IMR-90 (cell line): ENCODE measurements around the gene TTC21A. TPM values are rescaled to one million over a fixed set of nuclear protein-coding genes. Genes with fewer than 3 reads are reported as not detected.

Source experiments
- ATAC-seq: fragments of 200-7000 bp; cut with Tn5 transposase; 2 replicates; pipeline ENCODE4 v1.9.1; 2020; ENCODE audit warnings: low read depth, mild to moderate bottlenecking, moderate library complexity
- BruUV-seq: library from RNA; stranded (reverse); fragments of 400-500 nt; replicated peaks from 2 replicates; lab custom pipeline; 2021; lab: Mats Ljungman, UMichigan
- CTCF ChIA-PET: fragments of 300-600 bp; formaldehyde crosslinking; extraction: SDS; loops from one replicate; lab custom pipeline; 2021; ENCODE audit warnings: antibody characterized with exemption; lab: Yijun Ruan, JAX
- POLR2A ChIA-PET: fragments of 300-600 bp; sonication (Branson Sonifier 250); formaldehyde crosslinking; loops from one replicate; lab custom pipeline; 2022; ENCODE audit warnings: antibody characterized with exemption; ENCODE audit not compliant: unreplicated experiment; lab: Charles Lee
- DNase-seq: peaks from one replicate; pipeline ENCODE4 v3.0.0; 2013
- H2AFZ ChIP-seq: replicated peaks from 2 replicates; pipeline ENCODE3; 2013; ENCODE audit warnings: low read length, mild to moderate bottlenecking; ENCODE audit not compliant: poor library complexity
- H2AK5ac ChIP-seq: 2 replicates; pipeline ENCODE4 v1.6.1; 2013; ENCODE audit warnings: low read depth, low read length, inconsistent platforms
- H2AK9ac ChIP-seq: replicated peaks from 2 replicates; pipeline ENCODE3; 2013; ENCODE audit warnings: mild to moderate bottlenecking, low read depth, low read length, moderate library complexity; ENCODE audit not compliant: poor library complexity
- H2BK120ac ChIP-seq: 2 replicates; pipeline ENCODE4 v1.6.1; 2013; ENCODE audit warnings: low read depth, low read length, inconsistent platforms
- H2BK15ac ChIP-seq: 3 replicates; pipeline ENCODE4 v1.6.1; 2013; ENCODE audit warnings: low read depth, low read length, inconsistent platforms
- H2BK20ac ChIP-seq: 2 replicates; pipeline ENCODE4 v1.6.1; 2013; ENCODE audit warnings: low read depth, mild to moderate bottlenecking, inconsistent platforms, low read length, moderate library complexity
- H2BK5ac ChIP-seq: 2 replicates; pipeline ENCODE4 v1.6.1; 2013; ENCODE audit warnings: mild to moderate bottlenecking, low read depth, low read length, inconsistent platforms; ENCODE audit not compliant: poor library complexity, severe bottlenecking
- H3K14ac ChIP-seq: replicated peaks from 2 replicates; pipeline ENCODE4 v1.6.1; 2013; ENCODE audit warnings: low read depth, low read length, inconsistent platforms
- H3K18ac ChIP-seq: 2 replicates; pipeline ENCODE4 v1.6.1; 2013; ENCODE audit warnings: low read depth, low read length, control low read depth
- H3K23ac ChIP-seq: 2 replicates; pipeline ENCODE4 v1.6.1; 2013; ENCODE audit warnings: low read depth, low read length, inconsistent platforms
- H3K27ac ChIP-seq: 2 replicates; pipeline ENCODE4 v1.5.1; 2013; ENCODE audit warnings: mild to moderate bottlenecking, control low read depth, low read length; ENCODE audit not compliant: insufficient read depth
- H3K27me3 ChIP-seq: 2 replicates; pipeline ENCODE4 v1.6.1; 2013; ENCODE audit warnings: low read length; ENCODE audit not compliant: control insufficient read depth, insufficient read depth
- H3K36me3 ChIP-seq: 2 replicates; pipeline ENCODE4 v1.6.1; 2013; ENCODE audit warnings: low read length, mixed read lengths; ENCODE audit not compliant: control insufficient read depth, insufficient read depth
- H3K4ac ChIP-seq: 2 replicates; pipeline ENCODE4 v1.6.1; 2013; ENCODE audit warnings: low read depth, low read length, inconsistent platforms
- H3K4me1 ChIP-seq: 2 replicates; pipeline ENCODE4 v1.6.1; 2013; ENCODE audit warnings: low read length, mixed read lengths; ENCODE audit not compliant: control insufficient read depth, insufficient read depth
- H3K4me2 ChIP-seq: 2 replicates; pipeline ENCODE4 v1.6.1; 2013; ENCODE audit warnings: low read depth, mild to moderate bottlenecking, control low read depth, low read length, moderate library complexity
- H3K4me3 ChIP-seq: 2 replicates; pipeline ENCODE4 v1.5.1; 2013; ENCODE audit warnings: low read depth, mild to moderate bottlenecking, control low read depth, low read length, moderate library complexity; ENCODE audit not compliant: insufficient read depth
- H3K56ac ChIP-seq: 2 replicates; pipeline ENCODE4 v1.6.1; 2013; ENCODE audit warnings: low read length, inconsistent platforms; ENCODE audit not compliant: insufficient read depth; ENCODE audit errors: extremely low read depth
- H3K79me1 ChIP-seq, 2 experiments: 2 replicates each; pipeline ENCODE4 v1.6.1; 2013; ENCODE audit warnings: low read length in 2 of 2, inconsistent platforms in 1 of 2, low read depth in 1 of 2
- H3K9ac ChIP-seq: 2 replicates; pipeline ENCODE4 v1.6.1; 2013; ENCODE audit warnings: low read depth, low read length, control low read depth
- H3K9me1 ChIP-seq: 2 replicates; pipeline ENCODE4 v1.6.1; 2013; ENCODE audit warnings: low read length, inconsistent platforms; ENCODE audit not compliant: insufficient read depth
- H3K9me3 ChIP-seq: 2 replicates; pipeline ENCODE4 v1.6.1; 2013; ENCODE audit warnings: low read length; ENCODE audit not compliant: control insufficient read depth, insufficient read depth
- H4K20me1 ChIP-seq: 2 replicates; pipeline ENCODE4 v1.6.1; 2013; ENCODE audit warnings: low read length, inconsistent platforms; ENCODE audit not compliant: insufficient read depth
- H4K5ac ChIP-seq: 2 replicates; pipeline ENCODE4 v1.6.1; 2013; ENCODE audit warnings: mild to moderate bottlenecking, low read depth, low read length, control low read depth
- H4K8ac ChIP-seq, 2 experiments: 2 replicates each; pipeline ENCODE4 v1.6.1; 2013; ENCODE audit warnings: low read depth in 2 of 2, low read length in 2 of 2, control low read depth in 1 of 2, inconsistent platforms in 1 of 2
- H4K91ac ChIP-seq: 2 replicates; pipeline ENCODE4 v1.6.1; 2013; ENCODE audit warnings: low read depth, low read length, inconsistent platforms; ENCODE audit not compliant: insufficient read depth
- MAZ ChIP-seq: IDR thresholded peaks from 2 replicates; pipeline ENCODE4 v1.6.1; 2012; ENCODE audit warnings: low read depth, mild to moderate bottlenecking, low read length, improper control_type of control experiment, moderate library complexity, borderline replicate concordance
- MXI1 ChIP-seq: IDR thresholded peaks from 2 replicates; pipeline ENCODE4 v1.6.1; 2012; ENCODE audit warnings: low read depth, mild to moderate bottlenecking, low read length, moderate library complexity, borderline replicate concordance
- NFE2L2 ChIP-seq: fragments of 150-350 bp; IDR thresholded peaks from 2 replicates; pipeline ENCODE4 v1.6.1; 2016; ENCODE audit warnings: low read depth, mild to moderate bottlenecking, low read length
- RAD21 ChIP-seq: IDR thresholded peaks from 2 replicates; pipeline ENCODE4 v1.6.1; 2012; ENCODE audit warnings: low read length, improper control_type of control experiment
- RCOR1 ChIP-seq: IDR thresholded peaks from 2 replicates; pipeline ENCODE4 v1.6.1; 2012; ENCODE audit warnings: mild to moderate bottlenecking, low read length, improper control_type of control experiment; ENCODE audit not compliant: insufficient replicate concordance
- RFX5 ChIP-seq: IDR thresholded peaks from 2 replicates; pipeline ENCODE4 v1.8.0; 2012; ENCODE audit warnings: low read depth, mild to moderate bottlenecking, low read length, moderate library complexity
- SMC3 ChIP-seq: fragments of 150-350 bp; IDR thresholded peaks from 2 replicates; pipeline ENCODE4 v1.6.1; 2016; ENCODE audit warnings: low read depth, mild to moderate bottlenecking, antibody characterized with exemption, low read length, moderate library complexity
- WGBS, 2 experiments: methylation state at CpG; one replicate each; pipeline versions ENCODE4 v1.1.5 to v1.1.7; 2013; ENCODE audit warnings: missing lambda C conversion rate in 2 of 2; ENCODE audit not compliant: insufficient read length in 1 of 2; ENCODE audit errors: extremely low coverage in 2 of 2; 5-methylcytosine and 5-hydroxymethylcytosine counted together
- dilution Hi-C: fragments of 300-500 bp; cut with HindIII; formaldehyde crosslinking; loops from one replicate; pipeline ENCODE4 v1.14.3; 2018; ENCODE audit warnings: low sequenced_read_pairs; ENCODE audit not compliant: unreplicated experiment
- in situ Hi-C: fragments of 300-500 bp; cut with MboI; formaldehyde crosslinking; loops from 3 replicates; pipeline ENCODE4 v1.14.3; 2019; ENCODE audit warnings: low sequenced_read_pairs, inconsistent platforms, mixed read lengths
- intact Hi-C: fragments of 100-400 bp; cut with micrococcal nuclease; formaldehyde crosslinking; loops from 2 replicates; pipeline ENCODE4 v1.10.0; 2022
- polyA plus RNA-seq, 3 experiments: library from polyadenylated mRNA; depleted of rRNA; stranded (reverse); fragments of >200 nt; gene quantifications; 2 replicates each; pipeline ENCODE4 v1.2.3, GENCODE V29; 2012; ENCODE audit warnings: low replicate concordance in 1 of 3
- total RNA-seq: library from RNA; depleted of rRNA; stranded (reverse); fragments of >200 nt; gene quantifications from 2 replicates; pipeline ENCODE4 v1.2.3, GENCODE V29; 2012
- TF ChIP-seq, protein P1 (sequence below): fragments of 150-350 bp; IDR thresholded peaks from 2 replicates; pipeline ENCODE4 v1.6.1; 2017; ENCODE audit warnings: mild to moderate bottlenecking, antibody characterized with exemption, low read length, low read depth
- TF ChIP-seq, protein P2 (sequence below): conservative IDR thresholded peaks from 2 replicates; pipeline ENCODE4 v1.5.1; 2012; ENCODE audit warnings: mild to moderate bottlenecking, low read depth, low read length, improper control_type of control experiment

TTC21A gene
- total and polyA plus RNA-seq, 2 of the 4 experiments (the other 2 are of a cell fraction) = 0.90 to 1.8 TPM

DNA sequence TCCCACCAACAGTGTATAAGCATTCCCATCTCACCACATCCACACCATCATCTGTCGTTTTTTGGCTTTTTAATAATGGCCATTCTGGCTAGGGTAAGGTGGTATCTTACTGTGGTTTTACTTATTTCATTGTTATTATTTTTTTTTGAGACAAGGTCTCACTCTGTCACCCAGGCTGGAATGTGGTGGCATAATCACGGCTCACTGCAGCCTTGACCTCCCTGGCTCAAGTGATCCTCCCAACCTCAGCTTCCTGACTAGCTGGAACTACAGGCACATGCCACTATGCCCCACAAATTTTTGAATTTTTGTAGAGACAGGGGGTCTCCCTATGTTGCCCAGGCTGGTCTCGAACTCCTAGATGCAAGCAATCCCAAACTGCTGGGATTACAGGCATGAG is 56.9 kb downstream of the TTC21A start:
- peaks cover 8% of the 10 kb centered on the region for H3K9me1 ChIP-seq
- 100% methylated on average over 1 of the region's 3 CpGs; no CpG with 5 or more reads in 1 of the 2 experiments for WGBS, 2 experiments
- dilution Hi-C loops (no loop called here), in situ Hi-C loops (no loop called here), intact Hi-C loops (no loop called here)
- H3K14ac ChIP-seq = no peak overlapping the region
- H3K27me3 ChIP-seq = no peaks in the 10 kb centered on the region
- no peak for DNase-seq
- H3K4me1 ChIP-seq = peaks cover 5% of the 10 kb centered on the region
- no peak overlapping the region for H2AK5ac ChIP-seq
- H3K27ac ChIP-seq = no peak overlapping the region
- no peak overlapping the region for H3K18ac ChIP-seq
- H2BK5ac ChIP-seq = no peak overlapping the region
- no peak overlapping the region for H2BK120ac ChIP-seq
- H3K36me3 ChIP-seq = no peaks in the 10 kb centered on the region
- no peak overlapping the region for H4K8ac ChIP-seq
- H3K79me1 ChIP-seq = no peaks in the 10 kb centered on the region; a peak in 1 of 4 replicates
- H3K4me3 ChIP-seq = no peak overlapping the region
- H2BK15ac ChIP-seq = no peak overlapping the region
- no peak overlapping the region for H2AFZ ChIP-seq
- H3K56ac ChIP-seq = no peak overlapping the region
- no peak overlapping the region for H3K9ac ChIP-seq
- no peak overlapping the region for H3K23ac ChIP-seq
- no peak for ATAC-seq
- H3K4me2 ChIP-seq = no peak overlapping the region
- no peak overlapping the region for H4K5ac ChIP-seq
- CTCF ChIA-PET = no interaction called here
- H2BK20ac ChIP-seq = no peak overlapping the region
- POLR2A ChIA-PET = no interaction called here
- BruUV-seq = no TSS peak
- no peak overlapping the region for H3K4ac ChIP-seq
- H4K20me1 ChIP-seq = no peaks in the 10 kb centered on the region
- TF ChIP-seq RCOR1 (no peak), RFX5 (no peak), MXI1 (no peak), MAZ (no peak), SMC3 (no peak), NFE2L2 (no peak), RAD21 (no peak)
- TF ChIP-seq, protein P1, sequence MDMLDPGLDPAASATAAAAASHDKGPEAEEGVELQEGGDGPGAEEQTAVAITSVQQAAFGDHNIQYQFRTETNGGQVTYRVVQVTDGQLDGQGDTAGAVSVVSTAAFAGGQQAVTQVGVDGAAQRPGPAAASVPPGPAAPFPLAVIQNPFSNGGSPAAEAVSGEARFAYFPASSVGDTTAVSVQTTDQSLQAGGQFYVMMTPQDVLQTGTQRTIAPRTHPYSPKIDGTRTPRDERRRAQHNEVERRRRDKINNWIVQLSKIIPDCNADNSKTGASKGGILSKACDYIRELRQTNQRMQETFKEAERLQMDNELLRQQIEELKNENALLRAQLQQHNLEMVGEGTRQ = no peak
- TF ChIP-seq, protein P2, sequence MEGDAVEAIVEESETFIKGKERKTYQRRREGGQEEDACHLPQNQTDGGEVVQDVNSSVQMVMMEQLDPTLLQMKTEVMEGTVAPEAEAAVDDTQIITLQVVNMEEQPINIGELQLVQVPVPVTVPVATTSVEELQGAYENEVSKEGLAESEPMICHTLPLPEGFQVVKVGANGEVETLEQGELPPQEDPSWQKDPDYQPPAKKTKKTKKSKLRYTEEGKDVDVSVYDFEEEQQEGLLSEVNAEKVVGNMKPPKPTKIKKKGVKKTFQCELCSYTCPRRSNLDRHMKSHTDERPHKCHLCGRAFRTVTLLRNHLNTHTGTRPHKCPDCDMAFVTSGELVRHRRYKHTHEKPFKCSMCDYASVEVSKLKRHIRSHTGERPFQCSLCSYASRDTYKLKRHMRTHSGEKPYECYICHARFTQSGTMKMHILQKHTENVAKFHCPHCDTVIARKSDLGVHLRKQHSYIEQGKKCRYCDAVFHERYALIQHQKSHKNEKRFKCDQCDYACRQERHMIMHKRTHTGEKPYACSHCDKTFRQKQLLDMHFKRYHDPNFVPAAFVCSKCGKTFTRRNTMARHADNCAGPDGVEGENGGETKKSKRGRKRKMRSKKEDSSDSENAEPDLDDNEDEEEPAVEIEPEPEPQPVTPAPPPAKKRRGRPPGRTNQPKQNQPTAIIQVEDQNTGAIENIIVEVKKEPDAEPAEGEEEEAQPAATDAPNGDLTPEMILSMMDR = no peak
- H2AK9ac ChIP-seq = no peak overlapping the region
- H4K91ac ChIP-seq = no peak overlapping the region
- peaks cover 2% of the 10 kb centered on the region; the same call in 1 of the 2 replicates for H3K9me3 ChIP-seq
